Measurements from ENCODE around the gene PCSK2.
A peak's percentile ranks its signal among the peaks of the same experiment; 100 is the strongest.

The PCSK2 gene

DNA sequence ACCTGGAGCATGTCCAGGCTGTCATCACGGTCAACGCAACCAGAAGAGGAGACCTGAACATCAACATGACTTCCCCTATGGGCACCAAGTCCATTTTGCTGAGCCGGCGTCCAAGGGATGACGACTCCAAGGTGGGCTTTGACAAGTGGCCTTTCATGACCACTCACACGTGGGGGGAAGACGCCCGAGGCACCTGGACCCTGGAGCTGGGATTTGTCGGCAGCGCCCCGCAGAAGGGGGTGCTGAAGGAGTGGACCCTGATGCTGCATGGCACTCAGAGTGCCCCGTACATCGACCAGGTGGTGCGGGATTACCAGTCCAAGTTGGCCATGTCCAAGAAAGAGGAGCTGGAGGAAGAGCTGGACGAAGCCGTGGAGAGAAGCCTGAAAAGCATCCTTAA lies 254.8 kb downstream of the PCSK2 start:
- no peak for DNase-seq (ENCODE audit: low spot score)

GRCh38 chr20:17482536-17482935 lies 255.7 kb downstream of the PCSK2 start:
- no peak for DNase-seq (ENCODE audit: low spot score)

DNA sequence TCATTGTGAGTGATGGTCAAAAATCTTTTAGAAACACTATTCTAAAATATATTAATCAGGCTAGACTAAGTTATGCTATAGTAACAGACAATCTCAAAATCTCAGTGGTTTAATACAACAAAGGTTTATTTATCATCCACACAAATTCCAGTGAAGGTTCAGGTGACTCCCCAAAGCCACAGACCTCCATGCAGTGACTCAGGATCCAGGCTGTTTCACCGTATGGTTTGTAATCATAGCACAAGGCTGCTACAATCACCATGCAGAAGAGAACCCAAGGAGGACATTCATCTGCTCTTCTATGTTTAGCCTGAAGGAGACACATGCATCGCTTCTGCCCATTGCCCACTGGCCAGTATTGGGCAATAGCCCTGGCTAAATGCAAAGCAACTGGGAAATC lies 258.2 kb downstream of the PCSK2 start:
- DNase-seq (ENCODE audit: low spot score): no peak

GRCh38 chr20:17488916-17489600 lies 262.2 kb downstream of the PCSK2 start:
- no peak for DNase-seq (ENCODE audit: low spot score)

DNA sequence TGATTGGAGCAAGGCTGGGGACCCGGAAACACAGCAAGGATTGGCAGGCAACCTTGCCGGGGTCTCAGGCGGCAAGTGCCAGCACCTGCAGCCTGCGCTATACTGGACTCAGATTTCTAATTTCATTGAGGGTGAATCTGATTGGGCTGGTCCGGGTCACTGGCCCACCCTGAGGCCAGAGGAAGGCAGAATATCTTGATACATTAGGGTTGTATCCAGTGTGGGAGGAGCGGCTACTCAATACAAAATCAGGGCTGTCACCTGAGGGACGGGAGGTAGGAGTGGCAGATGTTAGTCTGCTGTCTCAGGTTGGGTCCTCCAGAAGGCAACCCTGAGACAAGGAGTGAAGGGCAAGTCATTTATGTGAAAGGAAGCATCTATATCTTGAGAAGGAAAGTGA lies 263.7 kb downstream of the PCSK2 start:
- no peak for DNase-seq (ENCODE audit: low spot score)

- DNase-seq (ENCODE audit: low spot score): no peak
Observed at GRCh38 chr20:17491041-17491440, 264.2 kb downstream of the PCSK2 start.

GRCh38 chr20:17491488-17491887 lies 264.6 kb downstream of the PCSK2 start:
- DNase-seq (ENCODE audit: low spot score): no peak

- no peak for DNase-seq (ENCODE audit: low spot score)
Observed at GRCh38 chr20:17493173-17493572, 266.3 kb downstream of the PCSK2 start.

DNA sequence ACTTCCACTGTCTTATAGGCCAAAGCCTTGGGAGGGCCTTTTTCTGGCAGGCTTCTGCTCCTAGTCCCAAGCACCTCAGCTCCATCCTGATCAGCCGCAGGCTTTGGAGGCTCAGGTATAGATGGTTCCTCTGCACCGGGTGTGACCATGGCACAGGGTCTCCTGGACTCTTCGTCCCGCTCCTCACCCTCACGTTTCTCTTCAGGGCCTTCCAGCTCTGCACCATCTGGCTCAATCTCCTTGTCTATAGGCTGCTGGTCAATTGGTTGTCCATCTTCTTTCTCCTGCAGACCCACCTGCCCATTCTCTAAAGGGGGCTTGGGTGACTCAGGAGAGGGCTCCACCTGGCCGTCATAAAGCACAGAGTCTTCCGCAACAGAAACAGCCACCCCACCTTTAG lies 267.4 kb downstream of the PCSK2 start:
- no peak for DNase-seq (ENCODE audit: low spot score)

GRCh38 chr20:17495826-17496225 lies 269.0 kb downstream of the PCSK2 start:
- DNase-seq (ENCODE audit: low spot score): no peak

DNA sequence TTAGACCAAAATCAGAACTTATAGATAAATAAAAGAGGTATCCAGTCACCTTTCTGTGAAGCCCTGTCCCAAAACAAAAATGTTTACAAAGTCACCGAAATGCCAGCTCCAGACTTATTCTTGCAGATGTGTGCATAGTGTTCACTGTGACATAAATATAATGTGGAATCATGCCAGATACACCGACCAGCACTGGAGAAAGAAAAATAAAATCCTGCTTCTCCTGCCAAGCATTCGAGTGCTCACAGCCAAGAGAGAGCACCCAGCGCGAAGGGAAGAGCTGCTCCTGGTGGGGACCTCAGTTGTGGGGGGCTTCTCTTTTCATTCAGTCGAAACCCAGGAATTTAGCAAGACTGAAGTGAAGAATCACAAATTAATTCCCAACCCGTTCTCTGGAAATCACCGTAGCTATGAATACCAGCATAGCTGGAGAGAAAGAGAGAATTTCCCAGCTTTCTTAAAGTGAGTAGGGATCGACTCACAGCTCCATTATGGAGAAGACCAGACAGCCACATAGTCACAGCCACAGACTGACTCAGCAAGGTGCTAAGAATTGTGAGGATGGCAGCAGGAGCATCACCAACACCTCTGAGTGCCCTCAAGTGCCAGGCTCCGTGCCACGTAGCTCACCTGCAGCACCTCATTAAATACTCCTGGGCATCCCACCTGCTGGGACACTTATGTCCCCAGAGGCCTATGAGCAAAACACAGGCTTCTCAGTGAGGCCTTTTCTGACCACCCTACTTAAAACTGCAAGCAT lies 271.2 kb downstream of the PCSK2 start:
- no peak for DNase-seq (ENCODE audit: low spot score)

DNA sequence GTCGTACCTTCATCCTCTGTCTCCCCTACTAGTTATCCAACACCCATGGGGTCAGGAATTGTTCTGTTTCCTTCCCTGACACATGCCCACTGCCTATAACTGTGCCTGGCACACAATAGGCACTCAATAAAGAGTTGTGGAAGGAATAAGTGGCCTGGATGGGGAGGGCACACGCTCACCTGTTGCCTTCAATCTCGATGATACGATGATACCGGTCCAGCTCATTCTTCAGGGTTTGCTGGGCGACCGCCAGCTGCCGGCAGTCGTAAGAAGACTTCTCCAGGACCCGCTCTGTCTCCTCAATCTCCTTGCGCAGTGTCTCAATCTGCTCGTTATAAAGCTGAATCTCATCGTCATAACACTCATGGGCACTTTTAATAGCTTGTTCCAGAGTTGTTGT lies 271.8 kb downstream of the PCSK2 start:
- DNase-seq (ENCODE audit: low spot score): no peak

DNA sequence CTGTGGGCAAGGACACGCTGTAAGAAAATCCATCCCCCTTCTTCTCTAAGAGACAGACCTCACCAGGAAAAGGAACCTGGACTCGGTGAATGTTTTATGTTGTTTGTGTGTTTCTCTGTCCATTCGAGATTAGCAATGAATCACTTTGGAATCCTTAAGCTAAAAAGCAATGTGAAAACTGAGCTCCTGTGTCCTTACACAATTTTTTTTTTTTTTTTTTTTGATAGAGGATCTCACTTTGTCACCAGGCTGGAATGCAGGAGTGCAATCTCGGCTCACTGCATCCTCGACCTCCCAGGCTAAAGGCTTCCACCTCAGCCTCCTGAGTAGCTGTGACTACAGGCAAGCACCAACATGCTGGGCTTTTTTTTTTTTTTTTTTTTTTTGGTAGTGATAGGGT lies 272.2 kb downstream of the PCSK2 start:
- no peak for DNase-seq (ENCODE audit: low spot score)

DNA sequence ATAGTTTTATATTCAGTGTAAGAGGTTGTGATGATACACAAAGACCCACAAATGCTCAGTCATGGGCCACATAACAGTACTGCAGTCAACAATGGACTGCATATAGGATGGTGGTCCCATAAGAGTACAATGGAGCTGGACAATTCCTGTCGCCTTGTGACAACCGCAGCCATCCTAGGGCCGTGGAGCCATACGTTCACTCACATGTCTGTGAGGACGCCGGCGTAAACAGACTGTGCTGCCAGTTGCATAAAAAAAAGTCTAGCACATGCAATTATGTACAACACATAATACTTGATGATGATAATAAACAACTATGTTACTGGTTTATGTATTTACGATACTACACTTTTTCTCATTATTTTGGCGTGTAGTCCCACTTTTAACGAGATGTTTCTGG lies 273.4 kb downstream of the PCSK2 start:
- no peak for DNase-seq (ENCODE audit: low spot score)

- DNase-seq (ENCODE audit: low spot score): no peak
Observed at GRCh38 chr20:17500826-17501225, 274.0 kb downstream of the PCSK2 start.

DNA sequence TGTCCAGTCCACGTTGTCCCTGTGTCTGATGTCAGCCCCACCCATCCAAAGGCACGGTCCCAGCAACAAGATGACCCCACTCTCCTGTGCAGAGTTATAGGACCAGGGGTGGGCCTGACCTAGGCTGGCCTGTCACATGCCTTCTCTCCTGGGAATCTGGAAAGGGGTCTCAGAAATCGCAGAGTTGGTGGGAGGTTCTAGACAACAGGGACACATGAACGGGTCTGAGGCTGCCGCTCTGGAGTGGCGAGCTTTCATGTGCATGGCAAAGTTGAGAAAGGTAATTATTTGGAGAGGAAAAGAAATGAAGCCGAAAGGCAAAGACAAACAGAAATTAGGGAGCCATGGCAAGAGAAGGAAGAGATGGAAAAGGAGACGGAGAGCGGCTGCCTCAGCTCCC lies 274.9 kb downstream of the PCSK2 start:
- no peak for DNase-seq (ENCODE audit: low spot score)

GRCh38 chr20:17502105-17502504 lies 275.3 kb downstream of the PCSK2 start:
- DNase-seq (ENCODE audit: low spot score): no peak

DNA sequence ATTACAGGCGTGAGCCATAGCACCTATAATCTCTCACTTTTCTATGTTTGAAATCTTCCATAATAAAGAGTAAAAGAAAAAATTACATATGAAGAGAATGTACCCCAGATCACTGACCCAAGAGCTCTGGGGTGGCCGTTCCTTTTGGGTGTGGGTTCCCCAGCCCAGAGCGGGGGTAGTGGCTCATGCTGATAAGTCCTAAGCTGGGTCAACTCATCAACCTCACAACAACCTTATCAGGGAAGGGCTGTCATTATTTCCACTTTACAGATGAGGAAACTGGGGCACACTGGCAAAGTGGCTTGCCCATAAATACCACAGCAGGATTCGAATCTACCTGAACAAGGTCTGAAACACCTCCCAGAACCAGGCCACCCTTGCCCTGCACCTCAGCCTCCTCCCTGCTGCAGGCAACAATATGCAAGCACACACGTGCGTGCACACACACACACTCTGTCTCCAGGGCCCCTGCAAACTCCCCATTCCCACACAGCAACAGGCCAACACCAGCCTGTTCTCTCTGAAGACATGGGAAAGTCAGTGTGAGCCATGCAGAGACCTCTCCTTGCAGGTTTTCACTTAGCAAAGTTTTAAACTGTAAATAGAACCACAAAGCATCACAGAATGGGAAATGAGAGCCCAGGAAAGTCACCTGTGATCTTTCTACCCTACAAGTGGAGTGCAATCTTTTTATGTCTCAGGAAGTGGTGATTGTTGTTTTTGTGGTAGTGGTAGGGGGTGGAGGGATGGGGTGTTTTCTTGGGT lies 276.6 kb downstream of the PCSK2 start:
- no peak for DNase-seq (ENCODE audit: low spot score)

- DNase-seq (ENCODE audit: low spot score): peak; percentile 9
Observed at GRCh38 chr20:17504066-17504897, 277.4 kb downstream of the PCSK2 start.

- peak; percentile 48 for DNase-seq (ENCODE audit: low spot score)
Observed at GRCh38 chr20:17504898-17505635, 278.2 kb downstream of the PCSK2 start.
